DOHH2 (cell line): ENCODE results near the gene KIF21B.

Source experiments
- H3F3A ChIP-seq: fragments of 200-600 bp; sonication (generic), shearing (Covaris generic); 2 replicates; pipeline ENCODE4 v1.6.0; 2016; ENCODE audit warnings: antibody characterized with exemption, mild to moderate bottlenecking; ENCODE audit not compliant: control insufficient read depth, insufficient read depth
- H3K27ac ChIP-seq: fragments of 200-600 bp; sonication (generic); 2 replicates; pipeline ENCODE4 v1.5.1; 2014; ENCODE audit warnings: low read depth, mild to moderate bottlenecking, low read length, moderate library complexity
- H3K27me3 ChIP-seq: fragments of 200-600 bp; sonication (generic); 2 replicates; pipeline ENCODE4 v1.6.1; 2014; ENCODE audit warnings: mild to moderate bottlenecking, low read length, mixed read lengths; ENCODE audit not compliant: control insufficient read depth
- H3K36me3 ChIP-seq: fragments of 200-600 bp; sonication (generic); 2 replicates; pipeline ENCODE4 v1.6.1; 2014; ENCODE audit warnings: mild to moderate bottlenecking, low read length, moderate library complexity, mixed read lengths; ENCODE audit not compliant: control insufficient read depth
- H3K4me1 ChIP-seq: fragments of 200-600 bp; sonication (generic); 2 replicates; pipeline ENCODE4 v1.6.1; 2014; ENCODE audit warnings: mild to moderate bottlenecking, low read length, mixed read lengths; ENCODE audit not compliant: control insufficient read depth
- H3K4me2 ChIP-seq: fragments of 200-600 bp; sonication (generic); 2 replicates; pipeline ENCODE4 v1.6.0; 2014; ENCODE audit warnings: mild to moderate bottlenecking, low read length, moderate library complexity
- H3K4me3 ChIP-seq: fragments of 200-600 bp; sonication (generic); 2 replicates; pipeline ENCODE4 v1.5.1; 2014; ENCODE audit warnings: mild to moderate bottlenecking, low read length, mixed read lengths
- H3K79me2 ChIP-seq: fragments of 200-600 bp; sonication (generic); 2 replicates; pipeline ENCODE4 v1.6.1; 2014; ENCODE audit warnings: mild to moderate bottlenecking, low read length, mixed read lengths; ENCODE audit not compliant: control insufficient read depth
- H3K9me2 ChIP-seq: fragments of 200-600 bp; sonication (generic); replicated peaks from 2 replicates; pipeline ENCODE4 v1.6.1; 2014; ENCODE audit warnings: mild to moderate bottlenecking, low read length, mixed read lengths; ENCODE audit not compliant: control insufficient read depth
- H3K9me3 ChIP-seq: fragments of 200-600 bp; sonication (generic); 2 replicates; pipeline ENCODE4 v1.6.1; 2014; ENCODE audit warnings: antibody characterized with exemption, low read length, mixed read lengths; ENCODE audit not compliant: control insufficient read depth, insufficient read depth
- H4K20me1 ChIP-seq: fragments of 200-600 bp; sonication (generic); 2 replicates; pipeline ENCODE4 v1.6.0; 2014; ENCODE audit warnings: low read depth, mild to moderate bottlenecking, antibody characterized with exemption, low read length, moderate library complexity; ENCODE audit not compliant: control insufficient read depth, insufficient read depth
- EZH2phosphoT487 ChIP-seq: fragments of 200-600 bp; sonication (generic); IDR thresholded peaks from 2 replicates; pipeline ENCODE4 v1.6.1; 2017; ENCODE audit warnings: borderline replicate concordance, mild to moderate bottlenecking, antibody characterized with exemption, low read length, moderate library complexity, mixed read lengths
- TF ChIP-seq, protein P1 (sequence below): fragments of 200-600 bp; sonication (generic); IDR thresholded peaks from one replicate; pipeline ENCODE4 v1.5.1; 2014; ENCODE audit warnings: antibody characterized with exemption, mild to moderate bottlenecking, low read depth, low read length; ENCODE audit not compliant: poor library complexity, severe bottlenecking

Gene KIF21B

DNA sequence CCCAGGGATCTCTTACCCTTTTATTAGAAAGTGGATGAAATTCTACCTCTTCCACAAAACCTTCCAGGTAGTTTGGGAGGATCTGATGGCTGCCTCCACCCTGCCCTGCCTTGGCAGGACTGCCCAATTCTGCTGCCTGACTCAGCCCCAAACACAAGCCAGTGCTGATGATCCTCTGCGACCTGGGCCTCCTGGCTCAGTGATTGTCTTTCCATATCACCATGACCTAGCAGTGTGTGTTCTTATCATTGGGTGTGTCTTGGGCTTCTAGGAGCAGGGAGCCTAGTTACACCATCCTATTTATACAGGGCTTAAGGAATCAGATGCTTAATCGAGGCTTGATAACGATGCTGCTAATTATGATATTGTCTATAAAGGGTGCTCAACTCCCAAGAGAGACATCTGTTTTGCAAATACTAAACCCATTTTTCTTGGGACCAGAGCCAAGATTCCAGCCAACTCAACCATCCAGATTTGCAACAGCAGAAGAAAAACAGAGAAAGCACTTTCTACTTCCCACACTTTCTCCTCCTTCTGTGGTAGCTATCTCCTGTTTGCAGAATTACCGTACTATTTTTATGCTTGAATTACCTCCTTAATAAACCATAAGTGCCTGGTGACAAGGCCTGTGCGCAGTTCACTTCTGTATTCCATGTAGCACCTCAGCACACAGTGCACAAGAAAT is 36.5 kb upstream of the KIF21B start:
- Histone ChIP-seq H3F3A (no peaks in the 10 kb centered on the region), H4K20me1 (no peaks in the 10 kb centered on the region)
- no peak for TF ChIP-seq EZH2phosphoT487
- TF ChIP-seq, protein P1, sequence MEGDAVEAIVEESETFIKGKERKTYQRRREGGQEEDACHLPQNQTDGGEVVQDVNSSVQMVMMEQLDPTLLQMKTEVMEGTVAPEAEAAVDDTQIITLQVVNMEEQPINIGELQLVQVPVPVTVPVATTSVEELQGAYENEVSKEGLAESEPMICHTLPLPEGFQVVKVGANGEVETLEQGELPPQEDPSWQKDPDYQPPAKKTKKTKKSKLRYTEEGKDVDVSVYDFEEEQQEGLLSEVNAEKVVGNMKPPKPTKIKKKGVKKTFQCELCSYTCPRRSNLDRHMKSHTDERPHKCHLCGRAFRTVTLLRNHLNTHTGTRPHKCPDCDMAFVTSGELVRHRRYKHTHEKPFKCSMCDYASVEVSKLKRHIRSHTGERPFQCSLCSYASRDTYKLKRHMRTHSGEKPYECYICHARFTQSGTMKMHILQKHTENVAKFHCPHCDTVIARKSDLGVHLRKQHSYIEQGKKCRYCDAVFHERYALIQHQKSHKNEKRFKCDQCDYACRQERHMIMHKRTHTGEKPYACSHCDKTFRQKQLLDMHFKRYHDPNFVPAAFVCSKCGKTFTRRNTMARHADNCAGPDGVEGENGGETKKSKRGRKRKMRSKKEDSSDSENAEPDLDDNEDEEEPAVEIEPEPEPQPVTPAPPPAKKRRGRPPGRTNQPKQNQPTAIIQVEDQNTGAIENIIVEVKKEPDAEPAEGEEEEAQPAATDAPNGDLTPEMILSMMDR, result no peak

DNA sequence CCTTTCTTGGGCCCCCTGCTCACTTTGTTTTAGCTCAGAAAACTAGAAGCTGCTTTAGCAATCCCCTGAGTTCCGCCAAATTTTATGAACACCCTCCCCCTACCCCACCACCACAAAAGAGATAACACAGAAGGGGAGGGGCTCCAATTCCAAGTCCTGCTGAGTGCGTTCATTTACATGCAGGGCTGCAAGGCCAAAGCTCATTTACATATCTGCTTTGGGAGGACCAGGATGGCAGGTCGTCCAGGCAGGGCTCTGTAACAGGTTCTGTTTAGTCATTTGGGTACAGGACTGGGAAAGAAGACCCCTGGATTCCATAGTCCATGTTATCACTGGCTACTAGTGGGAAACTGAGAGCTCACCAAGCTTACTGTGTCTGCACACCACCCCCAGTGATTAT is 35.9 kb upstream of the KIF21B start:
- no peaks in the 10 kb centered on the region for H3K79me2 ChIP-seq
- peaks cover 29% of the 10 kb centered on the region for H3K4me1 ChIP-seq
- no peak overlapping the region for H3K4me3 ChIP-seq
- no peak overlapping the region for H3K4me2 ChIP-seq
- H4K20me1 ChIP-seq, result no peaks in the 10 kb centered on the region
- H3K9me2 ChIP-seq, result no peaks in the 10 kb centered on the region
- no peak overlapping the region for H3K27ac ChIP-seq
- peaks cover 22% of the 10 kb centered on the region for H3K27me3 ChIP-seq
- no peaks in the 10 kb centered on the region for H3K9me3 ChIP-seq
- H3K36me3 ChIP-seq, result no peaks in the 10 kb centered on the region
- no peaks in the 10 kb centered on the region for H3F3A ChIP-seq
- TF ChIP-seq EZH2phosphoT487, result no peak
- TF ChIP-seq, protein P1, result no peak

More for the DNA sequence above, 36.5 kb upstream of the KIF21B start:
- H3K9me2 ChIP-seq, result no peaks in the 10 kb centered on the region
- no peaks in the 10 kb centered on the region for H3K9me3 ChIP-seq
- H3K79me2 ChIP-seq, result no peaks in the 10 kb centered on the region
- peaks cover 22% of the 10 kb centered on the region for H3K27me3 ChIP-seq
- no peaks in the 10 kb centered on the region for H3K36me3 ChIP-seq
- no peak overlapping the region for H3K4me2 ChIP-seq
- H3K4me3 ChIP-seq, result no peak overlapping the region
- H3K4me1 ChIP-seq, result peaks cover 27% of the 10 kb centered on the region
- no peak overlapping the region for H3K27ac ChIP-seq

- Histone ChIP-seq H3K9me3 (no peaks in the 10 kb centered on the region), H4K20me1 (no peaks in the 10 kb centered on the region), H3K4me1 (peaks cover 30% of the 10 kb centered on the region), H3K4me3 (no peak overlapping the region), H3K4me2 (no peak overlapping the region), H3K9me2 (no peaks in the 10 kb centered on the region), H3F3A (no peaks in the 10 kb centered on the region), H3K27me3 (peaks cover 22% of the 10 kb centered on the region), H3K36me3 (no peaks in the 10 kb centered on the region), H3K27ac (no peak overlapping the region), H3K79me2 (no peaks in the 10 kb centered on the region)
- TF ChIP-seq, protein P1, result no peak
- no peak for TF ChIP-seq EZH2phosphoT487
Measured at GRCh38 chr1:201054091-201054543, 30.6 kb upstream of the KIF21B start.
